Activated T-cell treated with anti-CD3 and anti-CD28 coated beads for 4 hours (primary cell): ENCODE results near the gene CLRN1.
"Not testable (repeated sequence)": the region's sequence is repeated elsewhere in the genome, so short reads cannot be mapped to it uniquely, and the experiment has no call there.

Source experiments
- DNase-seq: peaks from one replicate; pipeline ENCODE4 v3.0.0-alpha.2; 2020

Gene CLRN1

DNA sequence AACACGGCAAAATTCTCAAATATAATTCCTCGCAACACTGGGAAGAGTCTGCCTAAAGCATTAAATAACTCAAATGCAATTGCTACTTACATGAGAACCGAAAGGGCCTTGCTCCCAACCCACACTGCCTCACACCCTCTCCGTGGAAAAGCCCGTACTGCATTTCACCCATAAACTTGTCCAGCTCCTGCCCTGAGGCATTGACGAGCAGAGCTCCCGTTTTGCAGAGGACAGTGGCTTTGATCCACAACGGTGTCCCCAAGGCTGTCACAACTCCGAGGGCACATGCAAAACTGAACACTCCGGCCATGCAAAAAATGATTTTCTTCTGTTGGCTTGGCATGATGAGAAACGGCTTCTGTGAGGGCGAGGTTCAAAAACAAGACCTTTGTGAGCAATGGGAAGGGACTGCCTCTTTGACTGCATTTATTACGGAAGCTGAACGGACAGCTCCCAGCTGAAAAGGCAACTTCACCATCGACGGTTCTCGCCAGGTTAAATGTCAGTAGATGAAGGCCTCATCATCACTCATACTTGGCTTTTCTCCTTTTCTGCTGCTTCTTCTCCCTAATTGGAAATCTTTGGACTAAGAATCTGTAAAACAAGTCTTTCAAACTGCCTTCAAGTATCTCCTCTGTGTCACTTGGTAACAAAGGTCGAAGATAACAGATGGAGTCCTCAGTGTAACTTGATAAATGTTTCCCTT, at the start of gene CLRN1:
Gene CLRN1 (minus strand): TSS at position 362 of the 706 bp plus-strand sequence. CDS start 19 bp downstream, at position 343.
- DNase-seq = no peak

- no peak for DNase-seq
These were observed 43.9 kb upstream of the CLRN1 start for GRCh38 chr3:151016478-151016795.

GRCh38 chr3:151015767-151016477, 43.4 kb upstream of the CLRN1 start:
- no peak for DNase-seq

- DNase-seq = no peak
These were observed 42.7 kb upstream of the CLRN1 start for GRCh38 chr3:151015181-151015580.

- DNase-seq = no peak
These were observed 42.0 kb upstream of the CLRN1 start for GRCh38 chr3:151014501-151015018.

DNA sequence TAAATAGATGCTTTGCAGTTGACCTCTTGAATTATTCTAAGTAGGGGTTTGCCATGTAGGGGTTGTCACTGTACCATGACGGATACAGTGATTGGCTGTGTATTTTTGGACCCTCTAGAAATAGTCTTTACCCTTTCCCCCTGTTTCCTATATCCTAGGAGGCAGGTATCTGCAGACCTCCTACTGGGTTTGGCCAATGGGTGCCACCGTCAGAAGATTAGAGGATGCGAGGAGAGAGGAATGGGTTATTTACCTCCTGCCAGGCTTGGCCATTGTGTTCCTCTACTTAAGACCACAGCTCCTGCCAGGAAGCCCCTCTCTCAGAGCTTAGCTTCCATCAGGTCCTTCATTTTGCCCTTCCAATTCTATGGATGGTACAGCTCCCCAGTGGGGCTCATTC, 40.2 kb upstream of the CLRN1 start:
- DNase-seq = no peak

- DNase-seq = no peak
These were observed 38.9 kb upstream of the CLRN1 start for GRCh38 chr3:151011427-151011826.

DNA sequence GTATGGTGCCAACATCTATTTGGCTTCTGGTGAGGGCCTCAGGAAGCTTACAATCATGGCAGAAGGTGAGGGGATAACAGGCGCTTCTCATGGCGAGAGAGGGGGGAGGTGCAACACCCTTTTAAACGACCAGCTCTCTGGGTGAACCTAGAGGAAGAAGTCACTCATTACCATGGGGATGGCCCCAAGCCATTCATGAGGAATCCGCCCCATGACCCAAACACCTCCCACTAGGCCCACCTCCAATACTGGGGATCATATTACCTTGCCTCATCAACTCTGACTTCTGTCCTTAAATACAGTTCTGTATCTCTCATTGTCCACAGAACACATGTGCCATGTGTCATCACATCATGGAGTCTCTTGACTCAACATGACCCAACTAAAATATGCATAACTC, 37.5 kb upstream of the CLRN1 start:
- no peak for DNase-seq

DNA sequence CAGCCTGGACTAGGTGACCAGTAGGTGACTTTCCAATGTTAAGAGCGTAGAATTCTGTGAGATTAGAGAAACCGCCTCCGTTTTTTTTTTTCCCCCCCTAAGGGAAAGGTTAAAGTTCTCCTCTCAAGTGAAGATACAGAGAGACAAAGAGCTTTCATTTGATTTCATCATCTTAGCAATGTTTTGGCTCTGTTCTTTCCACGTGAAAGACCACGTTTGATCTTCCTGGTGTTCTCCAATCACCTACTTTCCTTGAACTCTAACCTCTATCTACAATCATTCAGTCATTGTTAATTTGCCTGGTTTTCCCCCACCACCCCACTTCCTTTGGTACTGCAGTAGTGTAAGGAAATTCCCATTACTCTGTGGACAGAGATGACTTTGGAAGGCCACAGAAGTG, 36.9 kb upstream of the CLRN1 start:
- DNase-seq = no peak

DNA sequence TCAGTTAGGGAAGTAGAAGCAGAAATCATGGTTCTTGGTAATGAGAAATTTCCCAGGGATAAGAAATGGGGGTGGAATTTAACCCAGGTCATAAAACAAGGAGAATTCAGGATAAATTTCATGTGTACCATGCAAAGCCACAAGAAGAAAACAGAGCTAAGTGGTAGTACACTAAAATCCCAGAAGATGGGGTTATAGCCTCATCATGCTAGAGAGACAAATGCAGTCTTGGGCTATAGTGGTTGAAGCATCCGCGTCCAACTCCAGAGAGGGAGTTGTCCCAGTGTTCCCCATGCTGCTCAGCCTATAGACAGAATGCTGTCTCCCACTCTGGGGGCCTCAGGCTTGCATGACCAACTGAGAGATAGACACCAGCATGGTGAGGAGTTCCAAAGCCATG, 36.2 kb upstream of the CLRN1 start:
- no peak for DNase-seq

- DNase-seq = no peak
These were observed 31.2 kb upstream of the CLRN1 start for GRCh38 chr3:151003768-151004134.

DNA sequence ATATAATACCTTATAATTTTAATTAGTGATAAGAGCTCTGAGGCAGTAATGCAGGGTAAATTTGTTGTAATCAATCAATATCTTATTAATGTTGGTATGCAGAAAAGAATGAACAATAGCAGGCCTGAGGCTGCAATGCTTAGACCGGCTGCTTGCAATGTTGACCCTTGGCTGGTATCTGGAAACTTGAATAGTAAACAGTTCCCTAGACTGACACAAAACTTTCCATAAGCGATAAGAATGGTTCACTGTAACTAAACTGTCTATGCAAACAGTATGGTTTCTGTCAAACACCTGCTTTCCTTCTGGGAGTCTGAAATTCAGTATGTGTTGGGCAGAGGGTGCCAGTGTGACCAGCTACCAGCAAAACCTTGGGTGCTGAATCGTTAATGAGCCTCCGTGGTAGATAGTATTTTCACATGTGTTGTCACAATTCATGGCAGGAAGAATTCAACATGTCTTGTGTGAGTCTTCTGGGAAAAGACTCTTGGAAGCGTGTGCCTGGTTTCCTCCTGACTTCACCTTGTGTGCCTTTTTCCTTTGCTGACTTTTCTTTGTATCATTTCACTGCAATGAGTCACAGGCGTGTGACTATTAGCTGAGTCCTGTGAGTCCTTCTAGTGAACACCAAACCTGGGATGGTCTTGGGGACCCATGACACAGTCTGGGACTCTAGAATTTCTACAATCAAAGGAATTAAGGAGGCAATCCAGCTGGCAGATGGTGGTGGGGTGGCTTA, 30.7 kb upstream of the CLRN1 start:
- no peak for DNase-seq

- DNase-seq = no peak
These were observed 29.8 kb upstream of the CLRN1 start for GRCh38 chr3:151002003-151002981.

- DNase-seq = no peak
These were observed 26.5 kb upstream of the CLRN1 start for GRCh38 chr3:150998996-150999395.

- DNase-seq = no peak
These were observed 24.2 kb upstream of the CLRN1 start for GRCh38 chr3:150996731-150997130.

DNA sequence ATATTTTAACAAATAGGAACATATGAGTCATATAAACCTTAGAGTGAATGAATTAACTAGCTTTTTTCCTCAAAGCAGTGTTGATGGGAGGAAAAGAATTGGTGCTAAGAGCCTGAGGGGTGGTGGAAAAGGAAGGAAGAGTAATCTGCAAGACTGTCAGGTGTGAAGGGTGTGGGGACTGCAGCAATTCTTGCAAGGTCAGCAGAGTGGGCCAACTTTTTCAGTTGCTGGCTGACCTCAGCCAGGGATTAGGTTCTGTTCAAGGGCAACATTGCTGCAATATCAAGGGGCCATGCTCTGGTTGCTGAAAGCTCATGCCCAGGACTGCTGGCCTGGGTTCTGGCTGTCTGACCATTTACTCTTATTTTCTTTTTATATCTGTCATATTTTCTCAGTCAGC, 23.0 kb upstream of the CLRN1 start:
- DNase-seq = no peak

DNA sequence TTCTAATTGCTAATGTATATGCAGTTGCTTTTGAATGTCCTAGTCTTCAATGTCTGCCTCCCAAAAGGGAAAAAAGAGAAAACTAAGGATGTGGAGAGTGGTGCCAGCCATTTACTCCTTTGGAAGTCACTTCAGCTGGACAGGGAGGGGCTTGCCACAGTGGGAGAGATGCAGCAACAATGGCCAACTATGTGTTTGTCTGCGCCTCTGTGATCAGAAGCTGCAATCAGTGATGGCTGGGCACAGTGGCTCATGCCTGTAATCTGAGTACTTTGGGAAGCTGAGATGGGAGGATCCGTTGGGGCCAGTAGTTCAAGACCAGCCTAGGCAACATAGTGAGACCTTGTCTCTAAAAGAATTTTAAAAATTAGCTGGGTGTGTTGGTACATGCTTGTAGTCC, 16.7 kb upstream of the CLRN1 start:
- no peak for DNase-seq

GRCh38 chr3:150988395-150988794, 15.9 kb upstream of the CLRN1 start:
- not testable (repeated sequence) for DNase-seq

- DNase-seq = no peak
These were observed 13.2 kb upstream of the CLRN1 start for GRCh38 chr3:150985711-150986110.

DNA sequence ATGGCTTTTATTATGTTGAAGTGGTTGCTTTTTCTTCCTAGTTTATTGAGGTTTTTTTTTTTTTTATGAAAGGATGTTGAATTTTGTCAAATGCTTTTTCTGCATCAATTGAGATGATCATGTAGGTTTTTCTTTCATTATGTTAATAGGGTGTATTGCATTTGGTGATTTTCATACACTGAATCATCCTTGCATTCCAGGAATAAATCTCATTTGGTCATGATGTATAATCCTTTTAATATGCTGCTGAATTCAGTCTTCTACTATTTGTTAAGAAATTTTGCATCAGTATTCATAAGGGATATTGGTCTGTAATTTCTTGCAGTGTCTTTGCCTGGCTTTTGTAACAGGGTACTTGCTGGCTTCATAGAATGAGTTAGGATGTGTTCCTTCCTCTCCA, 11.5 kb upstream of the CLRN1 start:
- no peak for DNase-seq

DNA sequence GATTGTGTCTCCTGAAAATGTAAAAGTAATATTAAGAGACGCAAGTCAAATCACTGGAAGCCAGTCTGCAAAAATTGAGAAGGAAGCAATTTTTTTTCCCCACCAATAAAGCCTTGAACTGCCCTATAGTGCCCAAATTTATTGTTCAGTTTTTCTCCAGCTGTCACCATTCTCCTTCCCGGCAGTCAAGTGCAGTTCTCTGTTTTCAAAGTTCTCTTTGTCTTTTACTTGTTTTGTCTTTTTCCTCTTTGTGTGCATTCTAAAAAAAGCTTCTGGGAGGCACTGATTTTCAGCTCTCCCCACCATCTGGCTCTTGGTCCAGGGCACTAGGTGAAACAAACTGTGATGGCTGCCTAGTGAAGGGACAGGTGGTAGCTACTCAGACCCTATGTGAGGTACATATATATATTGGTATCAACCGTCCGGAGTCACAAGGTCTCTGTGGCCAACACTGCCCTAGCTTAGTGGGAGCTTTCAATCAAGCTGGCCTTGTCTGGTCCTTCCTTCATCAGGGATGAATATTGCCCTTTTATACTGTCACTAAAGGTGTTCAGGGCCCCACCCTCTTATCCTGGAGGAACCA, 6.1 kb upstream of the CLRN1 start:
- DNase-seq = no peak

DNA sequence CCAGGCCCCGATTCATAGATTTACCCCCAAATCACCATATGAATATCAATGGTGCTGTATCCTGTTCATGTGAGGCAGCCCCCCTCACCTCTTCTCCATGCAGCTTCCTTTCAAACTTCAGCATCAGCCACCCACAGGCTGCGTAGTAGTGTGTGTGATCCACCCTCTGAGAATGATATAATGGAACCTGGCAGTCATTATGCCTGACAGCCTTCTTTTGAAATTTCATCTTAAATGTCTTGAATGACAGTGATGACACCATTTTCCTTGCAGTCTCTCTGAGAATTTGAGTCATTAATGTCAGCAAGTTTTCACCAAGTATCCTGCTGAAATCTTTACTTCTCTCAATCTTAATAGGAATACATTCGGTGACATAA, 3.5 kb upstream of the CLRN1 start:
- no peak for DNase-seq
